Osteoblast (primary cell): Measurements from ENCODE around the gene SND1. TPM values are rescaled to one million over a fixed set of nuclear protein-coding genes. Genes with fewer than 3 reads are reported as not detected.

Source experiments
- DNase-seq: peaks from one replicate; pipeline ENCODE4 v3.0.0; 2011; ENCODE audit warnings: low spot score, mixed read lengths; ENCODE audit not compliant: insufficient read length; ENCODE audit errors: missing footprints
- H2AFZ ChIP-seq: 2 replicates; pipeline ENCODE4 v1.6.0; 2011; ENCODE audit warnings: mild to moderate bottlenecking, low read length
- H3K27ac ChIP-seq: 2 replicates; pipeline ENCODE4 v1.5.1; 2011; ENCODE audit warnings: mild to moderate bottlenecking, low read depth, low read length, moderate library complexity
- H3K27me3 ChIP-seq: 2 replicates; pipeline ENCODE4 v1.6.0; 2012; ENCODE audit warnings: mild to moderate bottlenecking, control low read depth, inconsistent platforms, low read length, moderate library complexity; ENCODE audit not compliant: insufficient read depth
- H3K36me3 ChIP-seq: 2 replicates; pipeline ENCODE4 v1.5.1; 2011; ENCODE audit warnings: mild to moderate bottlenecking, low read length, control low read depth, moderate library complexity; ENCODE audit not compliant: insufficient read depth
- H3K4me1 ChIP-seq: 2 replicates; pipeline ENCODE4 v1.5.1; 2011; ENCODE audit warnings: mild to moderate bottlenecking, low read length, control low read depth, moderate library complexity; ENCODE audit not compliant: insufficient read depth
- H3K4me2 ChIP-seq: 2 replicates; pipeline ENCODE4 v1.6.0; 2011; ENCODE audit warnings: mild to moderate bottlenecking, low read length; ENCODE audit not compliant: insufficient read depth
- H3K4me3 ChIP-seq: fragments of 200-600 bp; sonication (generic); 3 replicates; pipeline ENCODE4 v1.5.1; 2012; ENCODE audit warnings: mild to moderate bottlenecking, low read length, inconsistent platforms; ENCODE audit not compliant: insufficient read depth
- H3K79me2 ChIP-seq: 2 replicates; pipeline ENCODE4 v1.6.0; 2012; ENCODE audit warnings: mild to moderate bottlenecking, low read length, control low read depth, inconsistent platforms; ENCODE audit not compliant: insufficient read depth
- H3K9me3 ChIP-seq: 2 replicates; pipeline ENCODE4 v1.5.1; 2011; ENCODE audit warnings: low read depth, low read length, control low read depth
- H4K20me1 ChIP-seq: 2 replicates; pipeline ENCODE4 v1.6.0; 2012; ENCODE audit warnings: mild to moderate bottlenecking, low read length, control low read depth; ENCODE audit not compliant: insufficient read depth
- total RNA-seq: library from RNA; depleted of rRNA; stranded (reverse); fragments of >200 nt; gene quantifications from 2 replicates; pipeline ENCODE4 v1.2.3, GENCODE V29; 2012
- TF ChIP-seq, protein P1 (sequence below): IDR thresholded peaks from 2 replicates; pipeline ENCODE4 v1.5.1; 2011; ENCODE audit warnings: mild to moderate bottlenecking, low read depth, low read length, moderate library complexity; ENCODE audit errors: extremely low read depth

SND1 gene
- total RNA-seq, 1 donor, result 257 TPM

DNA sequence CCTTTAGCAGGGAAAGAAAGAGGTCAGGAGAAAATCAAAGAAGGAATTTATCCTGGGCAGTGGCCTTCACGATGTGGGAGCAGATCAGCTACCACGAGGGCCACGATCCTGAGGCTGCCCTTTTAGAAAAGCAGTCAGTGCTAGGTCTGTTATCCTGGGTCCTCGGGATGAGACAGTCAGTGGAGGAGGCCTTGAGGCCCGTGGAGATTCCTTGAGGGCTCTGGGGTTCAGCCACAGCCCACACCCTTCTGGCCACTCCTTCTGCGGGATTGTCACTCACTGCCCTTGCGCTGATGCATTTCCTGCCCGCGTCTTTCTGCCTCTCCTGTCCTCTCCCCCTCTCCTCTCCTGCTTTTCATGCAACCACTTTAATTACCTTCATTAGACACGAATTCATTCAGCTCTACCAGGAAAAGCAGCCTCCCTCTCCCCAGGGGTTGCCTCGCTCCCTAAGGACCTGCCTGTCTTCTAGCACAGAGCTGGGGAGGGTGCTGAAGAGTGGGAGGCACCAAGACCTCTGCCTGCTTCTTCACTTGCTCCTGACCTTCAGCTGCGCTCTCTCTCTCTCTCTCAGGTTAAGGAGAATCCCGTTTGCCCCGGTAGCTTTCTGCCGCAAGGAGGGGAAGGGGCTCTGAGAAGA lies 421.8 kb downstream of the SND1 start:
- Histone ChIP-seq H4K20me1 (peaks cover 20% of the 10 kb centered on the region), H3K4me3 (no peak overlapping the region), H3K27ac (peak overlapping the region; percentile 23), H3K27me3 (no peaks in the 10 kb centered on the region), H3K9me3 (no peaks in the 10 kb centered on the region), H3K4me2 (no peak overlapping the region), H2AFZ (no peak overlapping the region), H3K4me1 (peaks cover 7% of the 10 kb centered on the region), H3K36me3 (peaks cover 10% of the 10 kb centered on the region), H3K79me2 (no peaks in the 10 kb centered on the region)
- DNase-seq, result no peak
- TF ChIP-seq, protein P1, sequence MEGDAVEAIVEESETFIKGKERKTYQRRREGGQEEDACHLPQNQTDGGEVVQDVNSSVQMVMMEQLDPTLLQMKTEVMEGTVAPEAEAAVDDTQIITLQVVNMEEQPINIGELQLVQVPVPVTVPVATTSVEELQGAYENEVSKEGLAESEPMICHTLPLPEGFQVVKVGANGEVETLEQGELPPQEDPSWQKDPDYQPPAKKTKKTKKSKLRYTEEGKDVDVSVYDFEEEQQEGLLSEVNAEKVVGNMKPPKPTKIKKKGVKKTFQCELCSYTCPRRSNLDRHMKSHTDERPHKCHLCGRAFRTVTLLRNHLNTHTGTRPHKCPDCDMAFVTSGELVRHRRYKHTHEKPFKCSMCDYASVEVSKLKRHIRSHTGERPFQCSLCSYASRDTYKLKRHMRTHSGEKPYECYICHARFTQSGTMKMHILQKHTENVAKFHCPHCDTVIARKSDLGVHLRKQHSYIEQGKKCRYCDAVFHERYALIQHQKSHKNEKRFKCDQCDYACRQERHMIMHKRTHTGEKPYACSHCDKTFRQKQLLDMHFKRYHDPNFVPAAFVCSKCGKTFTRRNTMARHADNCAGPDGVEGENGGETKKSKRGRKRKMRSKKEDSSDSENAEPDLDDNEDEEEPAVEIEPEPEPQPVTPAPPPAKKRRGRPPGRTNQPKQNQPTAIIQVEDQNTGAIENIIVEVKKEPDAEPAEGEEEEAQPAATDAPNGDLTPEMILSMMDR, result no peak

GRCh38 chr7:128074336-128074735 lies 422.3 kb downstream of the SND1 start:
- H3K4me2 ChIP-seq, result no peak overlapping the region
- H3K4me3 ChIP-seq, result no peak overlapping the region
- no peak overlapping the region for H3K27ac ChIP-seq
- H3K4me1 ChIP-seq, result peaks cover 7% of the 10 kb centered on the region
- no peaks in the 10 kb centered on the region for H3K9me3 ChIP-seq
- H3K36me3 ChIP-seq, result peaks cover 16% of the 10 kb centered on the region
- TF ChIP-seq, protein P1, result no peak
- H2AFZ ChIP-seq, result no peak overlapping the region
- no peaks in the 10 kb centered on the region for H3K27me3 ChIP-seq
- H3K79me2 ChIP-seq, result no peaks in the 10 kb centered on the region
- no peak for DNase-seq
- H4K20me1 ChIP-seq, result peaks cover 23% of the 10 kb centered on the region

GRCh38 chr7:128074736-128075135 lies 422.7 kb downstream of the SND1 start:
- no peaks in the 10 kb centered on the region for H3K9me3 ChIP-seq
- no peaks in the 10 kb centered on the region for H3K79me2 ChIP-seq
- peaks cover 23% of the 10 kb centered on the region for H4K20me1 ChIP-seq
- H3K4me1 ChIP-seq, result peaks cover 7% of the 10 kb centered on the region
- TF ChIP-seq, protein P1, result no peak
- no peak overlapping the region for H3K27ac ChIP-seq
- H2AFZ ChIP-seq, result no peak overlapping the region
- H3K4me3 ChIP-seq, result no peak overlapping the region
- peaks cover 17% of the 10 kb centered on the region for H3K36me3 ChIP-seq
- H3K27me3 ChIP-seq, result no peaks in the 10 kb centered on the region
- H3K4me2 ChIP-seq, result no peak overlapping the region
- DNase-seq, result no peak

GRCh38 chr7:128075242-128076095 lies 423.5 kb downstream of the SND1 start:
- Histone ChIP-seq H3K27me3 (no peaks in the 10 kb centered on the region), H3K27ac (no peak overlapping the region), H3K4me2 (no peak overlapping the region), H3K4me1 (peaks cover 7% of the 10 kb centered on the region), H3K9me3 (no peaks in the 10 kb centered on the region), H3K36me3 (peaks cover 17% of the 10 kb centered on the region), H4K20me1 (peaks cover 23% of the 10 kb centered on the region), H3K4me3 (no peak overlapping the region), H2AFZ (no peak overlapping the region), H3K79me2 (no peaks in the 10 kb centered on the region)
- TF ChIP-seq, protein P1, result no peak
- DNase-seq, result no peak
